Caco-2 (cell line): ENCODE measurements around the gene CFAP61. TPM values are rescaled to one million over a fixed set of nuclear protein-coding genes. Genes with fewer than 3 reads are reported as not detected.

Experiments
- BruUV-seq: library from RNA; stranded (reverse); fragments of 400-500 nt; replicated peaks from 2 replicates; lab custom pipeline; 2021; lab: Mats Ljungman, UMichigan
- CTCF ChIA-PET: fragments of 300-600 bp; sonication (Branson Sonifier 250); formaldehyde crosslinking; loops from one replicate; lab custom pipeline; 2022; ENCODE audit warnings: antibody characterized with exemption; lab: Charles Lee
- POLR2A ChIA-PET: fragments of 300-600 bp; sonication (Branson Sonifier 250); formaldehyde crosslinking; loops from one replicate; lab custom pipeline; 2022; ENCODE audit warnings: antibody characterized with exemption; lab: Charles Lee
- DNase-seq, 2 experiments: peaks; one replicate each; pipeline versions ENCODE4 v3.0.0 to v3.0.0-alpha.2; 2020 to 2022
- H3K27me3 ChIP-seq: replicated peaks from 2 replicates; pipeline ENCODE4 v1.6.0; 2011; ENCODE audit warnings: low read length; ENCODE audit not compliant: control insufficient read depth, insufficient read depth
- H3K36me3 ChIP-seq: 2 replicates; pipeline ENCODE4 v1.5.1; 2011; ENCODE audit warnings: low read length; ENCODE audit not compliant: control insufficient read depth, insufficient read depth
- H3K4me1 ChIP-seq: fragments of 250-450 bp; sonication (Bioruptor Pico); 2 replicates; pipeline ENCODE4 v1.5.1; 2020; ENCODE audit warnings: mild to moderate bottlenecking
- H3K4me3 ChIP-seq: 2 replicates; pipeline ENCODE4 v1.5.1; 2011; ENCODE audit warnings: low read depth, mild to moderate bottlenecking, control low read depth, low read length
- H3K9me3 ChIP-seq: fragments of 250-450 bp; sonication (Bioruptor Pico); 2 replicates; pipeline ENCODE4 v1.5.1; 2020; ENCODE audit warnings: mild to moderate bottlenecking, moderate library complexity
- H3K27ac Mint-ChIP-seq: one replicate; pipeline ENCODE4 v1.8.0; 2022; ENCODE audit warnings: mixed read lengths; ENCODE audit not compliant: unreplicated experiment
- H3K27me3 Mint-ChIP-seq: one replicate; pipeline ENCODE4 v1.8.0; 2022; ENCODE audit warnings: mixed read lengths; ENCODE audit not compliant: insufficient read depth, unreplicated experiment
- H3K36me3 Mint-ChIP-seq: one replicate; pipeline ENCODE4 v1.8.0; 2022; ENCODE audit warnings: mild to moderate bottlenecking, mixed read lengths; ENCODE audit not compliant: insufficient read depth, unreplicated experiment
- H3K4me1 Mint-ChIP-seq: one replicate; pipeline ENCODE4 v1.8.0; 2022; ENCODE audit warnings: low read depth, mixed read lengths; ENCODE audit not compliant: unreplicated experiment
- H3K4me3 Mint-ChIP-seq: one replicate; pipeline ENCODE4 v1.8.0; 2022; ENCODE audit warnings: mild to moderate bottlenecking, moderate library complexity, mixed read lengths; ENCODE audit not compliant: unreplicated experiment
- H3K9me3 Mint-ChIP-seq: one replicate; pipeline ENCODE4 v1.8.0; 2022; ENCODE audit warnings: mixed read lengths; ENCODE audit not compliant: unreplicated experiment
- intact Hi-C: fragments of 100-400 bp; cut with micrococcal nuclease; formaldehyde crosslinking; loops from one replicate; pipeline ENCODE4 v1.10.0; 2022; ENCODE audit not compliant: unreplicated experiment
- total RNA-seq: library from RNA; stranded (reverse); gene quantifications from 2 replicates; pipeline ENCODE4 v1.2.3, GENCODE V29; 2022
- TF ChIP-seq, protein P1 (sequence below), 2 experiments: fragments of 200-600 bp in 1 of 2; IDR thresholded peaks; 1 replicate in 1 of 2; 2 replicates in 1 of 2; pipeline versions ENCODE4 v1.5.1 to v1.8.0; 2011 to 2022; ENCODE audit warnings: antibody characterized with exemption in 1 of 2, control low read depth in 1 of 2, inconsistent platforms in 1 of 2, low read depth in 1 of 2, low read length in 1 of 2, mild to moderate bottlenecking in 1 of 2, moderate library complexity in 1 of 2; ENCODE audit not compliant: insufficient read depth in 1 of 2, severe bottlenecking in 1 of 2, unreplicated experiment in 1 of 2

Gene CFAP61
- total RNA-seq, 1 experiment from 2014 or later, result not detected

GRCh38 chr20:20317621-20318364 is 265.5 kb downstream of the CFAP61 start:
- TF ChIP-seq, protein P1, sequence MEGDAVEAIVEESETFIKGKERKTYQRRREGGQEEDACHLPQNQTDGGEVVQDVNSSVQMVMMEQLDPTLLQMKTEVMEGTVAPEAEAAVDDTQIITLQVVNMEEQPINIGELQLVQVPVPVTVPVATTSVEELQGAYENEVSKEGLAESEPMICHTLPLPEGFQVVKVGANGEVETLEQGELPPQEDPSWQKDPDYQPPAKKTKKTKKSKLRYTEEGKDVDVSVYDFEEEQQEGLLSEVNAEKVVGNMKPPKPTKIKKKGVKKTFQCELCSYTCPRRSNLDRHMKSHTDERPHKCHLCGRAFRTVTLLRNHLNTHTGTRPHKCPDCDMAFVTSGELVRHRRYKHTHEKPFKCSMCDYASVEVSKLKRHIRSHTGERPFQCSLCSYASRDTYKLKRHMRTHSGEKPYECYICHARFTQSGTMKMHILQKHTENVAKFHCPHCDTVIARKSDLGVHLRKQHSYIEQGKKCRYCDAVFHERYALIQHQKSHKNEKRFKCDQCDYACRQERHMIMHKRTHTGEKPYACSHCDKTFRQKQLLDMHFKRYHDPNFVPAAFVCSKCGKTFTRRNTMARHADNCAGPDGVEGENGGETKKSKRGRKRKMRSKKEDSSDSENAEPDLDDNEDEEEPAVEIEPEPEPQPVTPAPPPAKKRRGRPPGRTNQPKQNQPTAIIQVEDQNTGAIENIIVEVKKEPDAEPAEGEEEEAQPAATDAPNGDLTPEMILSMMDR (IDR thresholded peaks at IDR 0.05; ENCODE audit: insufficient read depth in 1 of 2, low read depth in 1 of 2, low read length in 1 of 2, severe bottlenecking in 1 of 2, unreplicated experiment in 1 of 2), result no peak
- Mint-ChIP-seq H3K27ac (no peak overlapping the region), H3K4me1 (no peaks in the 10 kb centered on the region), H3K27me3 (peaks cover 2% of the 10 kb centered on the region), H3K9me3 (no peaks in the 10 kb centered on the region), H3K4me3 (no peak overlapping the region), H3K36me3 (no peaks in the 10 kb centered on the region)
- POLR2A ChIA-PET, result no interaction called here
- CTCF ChIA-PET, result no interaction called here
- Histone ChIP-seq H3K9me3 (no peaks in the 10 kb centered on the region), H3K4me1 (no peaks in the 10 kb centered on the region), H3K36me3 (no peaks in the 10 kb centered on the region), H3K4me3 (no peak overlapping the region), H3K27me3 (no peaks in the 10 kb centered on the region)
- intact Hi-C loops, result no loop called here
- BruUV-seq, result no TSS peak
- no peak for DNase-seq

- no peaks in the 10 kb centered on the region for H3K36me3 ChIP-seq
- intact Hi-C loops, result no loop called here
- H3K4me3 ChIP-seq, result no peak overlapping the region
- no peak for DNase-seq
- H3K9me3 Mint-ChIP-seq, result no peaks in the 10 kb centered on the region
- no peaks in the 10 kb centered on the region for H3K27me3 Mint-ChIP-seq
- ChIA-PET CTCF (no interaction called here), POLR2A (no interaction called here)
- H3K4me1 ChIP-seq, result no peaks in the 10 kb centered on the region
- no peak overlapping the region for H3K4me3 Mint-ChIP-seq
- no peaks in the 10 kb centered on the region for H3K4me1 Mint-ChIP-seq
- no peaks in the 10 kb centered on the region for H3K27me3 ChIP-seq
- no TSS peak for BruUV-seq
- TF ChIP-seq, protein P1 (IDR thresholded peaks at IDR 0.05; ENCODE audit: insufficient read depth in 1 of 2, low read depth in 1 of 2, low read length in 1 of 2, severe bottlenecking in 1 of 2, unreplicated experiment in 1 of 2), result no peak
- H3K36me3 Mint-ChIP-seq, result no peaks in the 10 kb centered on the region
- no peak overlapping the region for H3K27ac Mint-ChIP-seq
- H3K9me3 ChIP-seq, result no peaks in the 10 kb centered on the region
These were observed 266.2 kb downstream of the CFAP61 start for GRCh38 chr20:20318365-20319161.

GRCh38 chr20:20321134-20321533 is 268.8 kb downstream of the CFAP61 start:
- H3K36me3 Mint-ChIP-seq, result no peaks in the 10 kb centered on the region
- TF ChIP-seq, protein P1 (IDR thresholded peaks at IDR 0.05; ENCODE audit: insufficient read depth in 1 of 2, low read depth in 1 of 2, low read length in 1 of 2, severe bottlenecking in 1 of 2, unreplicated experiment in 1 of 2), result no peak
- intact Hi-C loops, result no loop called here
- no peak overlapping the region for H3K27ac Mint-ChIP-seq
- DNase-seq, result no peak
- no TSS peak for BruUV-seq
- ChIA-PET POLR2A (no interaction called here), CTCF (no interaction called here)
- H3K27me3 Mint-ChIP-seq, result peaks cover 2% of the 10 kb centered on the region
- Histone ChIP-seq H3K9me3 (no peaks in the 10 kb centered on the region), H3K27me3 (no peaks in the 10 kb centered on the region), H3K36me3 (no peaks in the 10 kb centered on the region), H3K4me1 (no peaks in the 10 kb centered on the region), H3K4me3 (no peak overlapping the region)
- H3K9me3 Mint-ChIP-seq, result no peaks in the 10 kb centered on the region
- H3K4me3 Mint-ChIP-seq, result no peak overlapping the region
- no peaks in the 10 kb centered on the region for H3K4me1 Mint-ChIP-seq
